Breast epithelium (tissue), 4 donors: Measurements from ENCODE around the gene ADORA2B. TPM values are rescaled to one million over a fixed set of nuclear protein-coding genes. Genes with fewer than 3 reads are reported as not detected.

Experiments used
- DNase-seq, 2 donors: peaks; one replicate each; pipeline ENCODE4 v3.0.0-alpha.2; 2019; ENCODE audit warnings: low spot score in 2 of 2
- H3K27ac ChIP-seq, 2 donors: fragments of 200-600 bp; sonication (generic) in 1 of 2; one replicate each; pipeline ENCODE4 v1.5.1; 2016 to 2019; ENCODE audit warnings: mild to moderate bottlenecking in 1 of 2
- H3K27me3 ChIP-seq, 2 donors: fragments of 200-600 bp; sonication (generic) in 1 of 2; one replicate each; pipeline versions ENCODE4 v1.5.1 to v1.6.0; 2017 to 2019; ENCODE audit warnings: control low read depth in 1 of 2, mild to moderate bottlenecking in 1 of 2
- H3K36me3 ChIP-seq: fragments of 200-600 bp; one replicate; pipeline ENCODE4 v1.5.1; 2019
- H3K4me1 ChIP-seq, 2 donors: fragments of 200-600 bp; sonication (generic); one replicate each; pipeline ENCODE4 v1.5.1; 2016 to 2019; ENCODE audit warnings: control low read depth in 1 of 2
- H3K4me3 ChIP-seq, 3 donors: fragments of 200-600 bp; sonication (generic); 1 replicate in 2 of 3; 2 replicates in 1 of 3; pipeline ENCODE4 v1.5.1; 2016 to 2019; ENCODE audit warnings: mild to moderate bottlenecking in 3 of 3, moderate library complexity in 2 of 3
- H3K9me3 ChIP-seq, 2 donors: fragments of 200-600 bp; sonication (generic) in 1 of 2; one replicate each; pipeline ENCODE4 v1.5.1; 2016 to 2019; ENCODE audit warnings: control low read depth in 1 of 2
- POLR2A ChIP-seq: fragments of 450-650 bp; IDR thresholded peaks from one replicate; pipeline ENCODE4 v1.6.1; 2016; ENCODE audit warnings: antibody characterized with exemption, mild to moderate bottlenecking, moderate library complexity
- POLR2AphosphoS5 ChIP-seq, 3 donors: sonication (generic); formaldehyde crosslinking; IDR thresholded peaks; one replicate each; pipeline ENCODE4 v1.6.1; 2017; ENCODE audit warnings: antibody characterized with exemption in 3 of 3
- intact Hi-C: fragments of 100-400 bp; cut with DNase I; formaldehyde crosslinking; loops from one replicate; pipeline ENCODE4 v1.15.1; 2023; ENCODE audit warnings: low total_unique reads
- total RNA-seq, 3 donors: library from RNA; depleted of rRNA; stranded (reverse); fragments of >200 nt; gene quantifications; one replicate each; pipeline ENCODE4 v1.1.0, GENCODE V29; 2016
- TF ChIP-seq, protein P1 (sequence below), 3 donors: fragments of 450-650 bp; IDR thresholded peaks; one replicate each; pipeline ENCODE4 v1.5.1; 2016 to 2017; ENCODE audit warnings: antibody characterized with exemption in 3 of 3, mild to moderate bottlenecking in 3 of 3, moderate library complexity in 3 of 3

Gene ADORA2B
- total RNA-seq, 3 donors from 2014 or later, result 0.48 to 5.6 (median 4.9) TPM

DNA sequence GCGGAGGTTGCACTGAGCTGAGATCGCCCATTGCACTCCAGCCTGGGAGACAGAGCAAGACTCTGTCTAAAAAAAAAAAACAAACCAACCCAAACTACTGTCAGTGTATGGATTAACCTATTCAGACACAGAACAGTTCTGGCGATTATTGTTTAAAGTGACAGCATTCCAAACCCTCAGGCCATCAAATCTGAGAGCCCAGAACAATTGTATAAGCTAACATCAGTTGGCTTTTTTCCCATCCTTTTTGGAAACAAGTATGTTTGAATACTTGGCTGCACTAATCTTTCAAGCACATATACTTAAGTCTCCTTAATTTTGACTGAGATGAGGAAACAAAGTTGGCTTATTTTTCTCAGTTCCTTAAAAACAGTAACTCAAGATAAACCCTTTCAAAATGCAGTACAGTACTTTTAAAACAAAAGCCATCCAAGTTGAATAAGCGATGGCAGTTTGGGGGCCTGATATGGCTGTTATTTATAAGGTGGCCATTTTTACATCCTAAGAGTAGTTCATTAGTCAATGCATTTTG is 53.2 kb downstream of the ADORA2B start:
- H3K9me3 ChIP-seq, result no peaks in the 10 kb centered on the region
- intact Hi-C loops, result no loop called here
- peak overlapping the region in 1 of 2 donors; percentile 95 for H3K27ac ChIP-seq
- no peak for DNase-seq
- TF ChIP-seq, protein P1, sequence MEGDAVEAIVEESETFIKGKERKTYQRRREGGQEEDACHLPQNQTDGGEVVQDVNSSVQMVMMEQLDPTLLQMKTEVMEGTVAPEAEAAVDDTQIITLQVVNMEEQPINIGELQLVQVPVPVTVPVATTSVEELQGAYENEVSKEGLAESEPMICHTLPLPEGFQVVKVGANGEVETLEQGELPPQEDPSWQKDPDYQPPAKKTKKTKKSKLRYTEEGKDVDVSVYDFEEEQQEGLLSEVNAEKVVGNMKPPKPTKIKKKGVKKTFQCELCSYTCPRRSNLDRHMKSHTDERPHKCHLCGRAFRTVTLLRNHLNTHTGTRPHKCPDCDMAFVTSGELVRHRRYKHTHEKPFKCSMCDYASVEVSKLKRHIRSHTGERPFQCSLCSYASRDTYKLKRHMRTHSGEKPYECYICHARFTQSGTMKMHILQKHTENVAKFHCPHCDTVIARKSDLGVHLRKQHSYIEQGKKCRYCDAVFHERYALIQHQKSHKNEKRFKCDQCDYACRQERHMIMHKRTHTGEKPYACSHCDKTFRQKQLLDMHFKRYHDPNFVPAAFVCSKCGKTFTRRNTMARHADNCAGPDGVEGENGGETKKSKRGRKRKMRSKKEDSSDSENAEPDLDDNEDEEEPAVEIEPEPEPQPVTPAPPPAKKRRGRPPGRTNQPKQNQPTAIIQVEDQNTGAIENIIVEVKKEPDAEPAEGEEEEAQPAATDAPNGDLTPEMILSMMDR (IDR thresholded peaks at IDR 0.05), result no peak
- TF ChIP-seq POLR2AphosphoS5 (IDR thresholded peaks at IDR 0.05) (no peak), POLR2A (no peak)
- H3K4me1 ChIP-seq, result peaks cover 0 to 8% of the 10 kb centered on the region in 2 donors
- peak overlapping the region in 2 of 3 donors; percentile 81 to 94 for H3K4me3 ChIP-seq
- H3K36me3 ChIP-seq, result no peaks in the 10 kb centered on the region
- no peaks in the 10 kb centered on the region for H3K27me3 ChIP-seq

DNA sequence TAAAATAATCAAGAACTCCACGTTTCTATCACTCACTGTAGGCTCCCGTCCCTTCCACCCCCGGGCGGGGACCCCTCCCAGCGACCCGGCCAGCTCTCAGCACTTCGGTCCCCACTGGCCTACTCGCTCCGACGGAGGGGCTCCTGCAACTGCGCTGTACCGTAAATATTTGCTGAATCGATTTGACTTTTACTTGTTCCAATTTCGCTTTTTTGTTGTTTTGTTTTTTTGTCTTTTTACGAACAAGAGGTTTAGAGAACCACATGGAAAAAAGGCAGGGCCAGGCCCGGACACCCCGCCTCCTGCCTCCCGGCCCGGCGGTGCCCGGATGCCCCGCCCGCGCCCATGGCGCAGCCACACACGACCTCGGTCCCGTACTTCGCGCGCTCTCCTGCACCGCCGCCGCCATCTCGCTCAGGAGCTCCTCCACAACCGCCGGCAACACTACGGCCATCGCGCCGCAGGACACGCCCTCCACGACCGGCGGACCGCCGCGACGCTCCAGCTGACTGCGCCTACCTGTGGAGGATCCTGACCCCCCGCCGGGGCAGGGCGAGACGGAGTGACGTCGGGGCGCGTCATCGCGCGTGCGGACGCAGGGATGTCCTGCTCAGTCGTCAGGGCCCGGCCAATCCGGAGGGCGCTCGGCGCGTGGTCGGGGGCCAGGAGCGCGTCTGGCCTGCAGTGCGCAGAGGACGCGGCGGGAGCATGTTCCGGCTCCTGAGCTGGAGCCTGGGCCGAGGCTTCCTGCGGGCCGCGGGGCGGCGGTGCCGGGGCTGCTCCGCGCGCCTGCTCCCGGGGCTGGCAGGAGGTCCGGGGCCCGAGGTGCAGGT is 54.4 kb downstream of the ADORA2B start, which contains the start of the genes TTC19 and ZSWIM7:
Gene TTC19, plus strand, starts transcription at position 684 of the 833 bp plus-strand sequence. Its CDS starts 25 bp downstream, at position 709.
Gene ZSWIM7, minus strand, starts transcription at position 564 of the 833 bp plus-strand sequence. Its CDS starts 110 bp downstream, at position 454.
- no peaks in the 10 kb centered on the region for H3K27me3 ChIP-seq
- peak; percentile 96 to 97 for DNase-seq
- intact Hi-C loops, result no loop called here
- no peaks in the 10 kb centered on the region for H3K9me3 ChIP-seq
- H3K27ac ChIP-seq, result peak within 1 kb of the TSS; percentile 95 to 96
- H3K36me3 ChIP-seq, result no peaks in the 10 kb centered on the region
- H3K4me3 ChIP-seq, result peak within 1 kb of the TSS; percentile 70 to 94 (median 81)
- H3K4me1 ChIP-seq, result peaks cover 0 to 8% of the 10 kb centered on the region in 2 donors
- TF ChIP-seq POLR2A, result peak; percentile 80
- peak; percentile 95 to 98 (median 97) for TF ChIP-seq POLR2AphosphoS5 (IDR thresholded peaks at IDR 0.05)
- TF ChIP-seq, protein P1 (IDR thresholded peaks at IDR 0.05), result peak in 2 of 3 donors; percentile 7 to 15

- intact Hi-C loops, result no loop called here
- peak overlapping the region; percentile 95 to 96 for H3K27ac ChIP-seq
- H3K4me1 ChIP-seq, result peaks cover 0 to 8% of the 10 kb centered on the region in 2 donors
- DNase-seq, result no peak
- no peaks in the 10 kb centered on the region for H3K36me3 ChIP-seq
- H3K4me3 ChIP-seq, result peak overlapping the region; percentile 70 to 94 (median 81)
- no peaks in the 10 kb centered on the region for H3K27me3 ChIP-seq
- TF ChIP-seq POLR2AphosphoS5 (IDR thresholded peaks at IDR 0.05) (peak in 1 of 3 donors; percentile 11), POLR2A (no peak)
- TF ChIP-seq, protein P1 (IDR thresholded peaks at IDR 0.05), result no peak
- H3K9me3 ChIP-seq, result no peaks in the 10 kb centered on the region
Measured at GRCh38 chr17:15999974-16000827, 55.3 kb downstream of the ADORA2B start.

DNA sequence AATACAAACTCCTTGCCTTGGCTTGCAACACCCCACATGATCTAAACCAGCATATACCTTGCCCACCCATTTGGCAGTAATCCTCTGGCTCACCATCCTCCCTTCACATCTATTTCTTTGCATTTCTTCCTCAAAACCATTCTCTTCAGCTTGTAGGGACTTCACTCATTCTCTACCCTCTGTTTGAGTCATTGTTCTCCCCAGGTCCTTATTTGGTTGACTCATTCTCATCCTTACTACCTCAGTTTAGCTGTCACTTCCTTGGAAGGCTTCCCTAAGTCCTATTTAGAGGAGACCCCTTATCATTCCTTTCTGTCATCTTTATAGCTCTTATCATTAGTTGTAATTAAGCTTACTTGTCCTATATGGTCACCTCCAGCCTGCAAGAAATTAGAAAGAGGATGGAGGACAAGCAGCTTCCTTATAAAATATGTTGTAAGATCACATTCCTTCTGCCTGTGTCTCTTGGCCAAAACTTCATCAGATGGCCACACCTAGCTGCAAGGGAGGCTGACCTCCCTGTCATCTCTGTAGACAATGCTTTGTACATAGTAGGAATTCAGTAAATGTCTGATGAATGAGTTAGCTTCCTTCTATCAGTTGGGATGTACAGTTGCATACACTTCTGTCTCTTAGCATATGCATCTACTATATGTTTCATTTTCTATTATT is 56.4 kb downstream of the ADORA2B start:
- TF ChIP-seq POLR2A, result no peak
- no peak for TF ChIP-seq POLR2AphosphoS5 (IDR thresholded peaks at IDR 0.05)
- TF ChIP-seq, protein P1 (IDR thresholded peaks at IDR 0.05), result no peak
- Histone ChIP-seq H3K4me1 (peaks cover 0 to 8% of the 10 kb centered on the region in 2 donors), H3K36me3 (no peaks in the 10 kb centered on the region), H3K27ac (no peak overlapping the region), H3K9me3 (no peaks in the 10 kb centered on the region), H3K27me3 (no peaks in the 10 kb centered on the region), H3K4me3 (peak overlapping the region in 2 of 3 donors; percentile 81 to 94)
- DNase-seq, result no peak
- intact Hi-C loops, result no loop called here
